NCI-H1417 (cell line): ENCODE measurements around the gene NDST3.

ENCODE experiments used
- DNase-seq, 3 experiments: peaks; one replicate each; lab custom pipeline; 2025; lab: John Stamatoyannopoulos, UW

NDST3 gene

DNA sequence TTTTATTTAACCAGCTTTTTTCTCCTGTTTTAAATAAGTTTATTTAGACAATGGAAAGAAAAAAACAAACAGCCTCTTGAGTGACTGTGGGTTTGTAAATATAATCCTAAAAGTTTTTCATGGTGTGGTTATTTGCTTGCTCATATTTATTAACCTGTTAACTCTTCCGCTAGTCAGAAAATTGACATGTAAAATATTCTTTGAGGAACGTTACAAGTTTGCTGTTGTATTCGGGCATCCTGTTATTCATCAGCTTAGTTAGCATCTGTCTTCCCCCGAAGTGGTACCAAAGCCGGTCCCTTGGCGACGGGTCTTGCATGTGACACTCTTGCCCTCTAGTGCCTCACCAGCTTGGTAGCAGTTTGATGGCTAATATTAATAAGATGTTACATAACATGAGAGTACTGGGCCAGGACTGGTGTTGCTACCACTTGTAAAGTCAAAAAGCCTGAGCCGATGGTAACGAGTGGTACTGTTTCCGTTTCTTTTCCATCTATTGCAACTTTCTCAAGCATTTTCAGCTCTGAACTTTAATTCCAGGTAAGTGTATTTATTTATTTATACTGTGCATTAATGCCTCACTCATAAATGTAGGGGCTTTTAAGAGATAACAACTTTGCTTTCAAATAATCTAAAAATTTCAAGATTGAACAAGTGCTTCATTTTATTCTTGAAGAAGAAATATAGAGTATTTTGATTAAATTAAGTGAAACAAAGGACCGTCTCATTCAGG lies at the start of gene NDST3:
TSS of gene NDST3 (plus strand) at position 434 of the 733 bp plus-strand sequence. CDS start 19,425 bp downstream, outside the sequence.
- peak; percentile 45 to 93 (median 69) for DNase-seq

DNA sequence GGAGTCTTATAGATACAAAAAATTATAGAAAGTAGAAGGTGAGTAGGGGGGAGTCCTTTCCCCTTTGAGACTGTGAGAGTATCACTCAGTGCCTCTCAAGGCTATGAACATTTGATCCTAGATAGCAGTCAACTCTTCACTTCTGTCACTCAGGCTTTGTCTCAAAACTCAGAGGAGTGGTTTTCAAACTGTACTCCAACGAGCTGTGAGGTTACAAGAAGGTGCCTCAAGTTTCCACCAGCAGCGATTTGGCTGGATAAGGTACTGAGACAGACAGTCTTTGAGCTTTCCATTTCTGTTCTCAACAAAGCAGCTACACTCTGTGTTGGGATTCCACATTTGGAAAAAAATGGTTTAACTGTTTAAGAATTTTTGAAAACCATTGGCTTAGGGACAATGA lies 48.0 kb upstream of the NDST3 start:
- no peak for DNase-seq

DNA sequence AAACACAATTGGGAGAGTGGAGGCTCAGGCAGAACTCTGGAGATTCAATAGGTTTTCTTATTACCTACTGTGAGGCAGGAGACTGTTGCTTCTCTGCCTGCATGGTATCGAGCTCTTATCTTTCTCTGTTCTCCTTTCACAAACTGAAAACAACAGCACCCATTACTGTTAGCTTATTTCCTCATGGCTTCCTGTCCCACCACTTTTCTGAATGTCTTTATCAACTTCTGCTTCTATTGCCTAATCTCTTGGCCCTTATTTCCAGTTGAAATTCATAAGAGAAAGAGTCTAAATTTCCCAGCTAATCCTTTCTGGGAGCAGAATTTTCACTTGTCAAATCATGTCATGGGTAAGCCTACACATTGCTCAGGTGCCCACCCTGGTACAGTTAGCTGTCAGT lies 46.8 kb upstream of the NDST3 start:
- DNase-seq, result no peak

DNA sequence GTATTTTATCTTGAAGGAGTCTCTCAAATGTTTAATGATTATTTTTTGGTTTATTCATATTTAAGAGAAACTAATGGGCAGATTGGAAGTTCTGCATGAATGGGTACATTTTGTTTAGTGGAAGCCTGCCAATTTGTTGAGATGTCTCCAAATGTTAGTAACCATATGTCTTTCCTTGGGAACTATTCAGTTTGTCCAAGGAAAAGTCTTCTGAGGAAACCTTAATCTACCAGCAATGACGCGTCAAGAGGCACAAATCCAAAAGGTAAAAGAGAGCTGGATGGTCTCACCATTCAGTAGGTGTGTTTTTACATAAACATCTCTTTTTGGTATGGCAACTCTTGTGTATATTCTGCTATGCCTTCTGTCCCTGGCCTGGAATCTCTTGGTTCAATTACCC lies 37.4 kb upstream of the NDST3 start:
- DNase-seq, result no peak

DNA sequence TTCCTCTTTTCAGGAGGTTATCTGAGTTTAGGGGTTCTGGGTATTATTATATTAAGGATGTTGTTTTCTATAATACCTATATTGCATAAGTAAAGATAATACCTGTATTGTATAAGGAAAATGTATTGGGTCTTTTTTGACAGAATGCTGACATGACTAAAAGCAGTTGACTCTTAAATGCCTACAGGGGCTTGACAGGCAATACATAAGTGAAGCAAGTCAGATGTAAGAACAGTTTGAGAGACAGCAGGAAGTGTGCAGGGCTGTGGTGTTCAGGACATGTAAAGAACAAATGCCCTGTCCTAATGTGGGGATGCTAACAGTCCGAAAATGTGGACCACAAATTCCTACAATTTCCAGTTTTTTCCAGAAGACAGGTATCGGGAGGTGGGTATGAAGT lies 30.2 kb upstream of the NDST3 start:
- no peak for DNase-seq

DNA sequence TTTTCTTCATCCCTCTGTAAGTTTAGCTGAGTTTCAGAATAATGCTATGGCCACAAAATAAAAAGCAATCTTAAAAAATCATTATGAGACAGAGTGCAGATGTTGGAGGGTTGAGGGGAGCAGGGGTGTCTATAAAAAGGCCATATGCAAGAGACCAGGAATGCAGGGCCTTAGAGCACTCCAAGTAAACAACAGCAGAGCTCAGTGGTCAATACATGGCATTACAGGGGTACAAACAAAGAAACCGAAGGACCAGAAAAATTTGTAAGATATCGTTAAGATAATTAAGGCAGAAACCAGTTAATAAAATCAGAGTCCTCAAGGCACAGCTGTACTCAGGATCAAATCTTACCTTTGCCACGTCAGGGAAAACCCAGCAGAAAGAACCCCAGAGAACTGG lies 28.4 kb upstream of the NDST3 start:
- no peak for DNase-seq

DNA sequence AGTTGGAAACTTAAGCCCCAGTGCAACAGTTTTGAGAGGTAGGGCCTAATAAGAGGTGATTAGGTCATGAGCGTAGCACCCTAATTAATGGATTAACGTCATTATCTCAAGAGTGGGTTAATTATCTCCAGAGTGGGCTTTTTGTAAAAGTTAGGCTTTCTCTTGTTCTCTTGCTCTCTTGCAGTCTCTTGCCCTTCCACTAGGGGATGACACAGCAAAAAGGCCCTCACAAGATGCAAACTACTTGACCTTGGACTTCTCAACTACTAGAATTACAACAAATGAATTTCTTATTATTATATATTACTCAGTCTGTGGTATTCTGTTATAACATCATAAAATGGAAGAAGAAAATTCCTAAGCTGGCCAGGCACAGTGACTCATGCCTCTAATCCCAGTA lies 22.1 kb upstream of the NDST3 start:
- no peak for DNase-seq

DNA sequence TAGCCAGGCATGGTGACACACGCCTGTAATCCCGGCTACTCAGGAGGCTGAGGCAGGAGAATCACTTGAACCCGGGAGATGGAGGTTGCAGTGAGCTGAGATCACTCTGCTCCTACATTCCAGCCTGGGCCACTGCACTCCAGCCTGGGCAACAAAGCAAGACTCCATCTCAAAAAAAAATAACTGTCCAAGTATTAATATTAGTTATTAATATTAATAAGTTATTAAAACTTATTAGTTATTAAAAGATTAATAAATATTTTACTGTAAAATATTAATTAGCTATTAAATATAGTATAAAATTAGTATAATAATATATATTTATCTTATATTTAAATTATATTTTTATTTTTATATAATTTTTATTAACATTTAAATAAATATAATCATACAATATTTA lies 19.5 kb upstream of the NDST3 start:
- DNase-seq, result no peak

DNA sequence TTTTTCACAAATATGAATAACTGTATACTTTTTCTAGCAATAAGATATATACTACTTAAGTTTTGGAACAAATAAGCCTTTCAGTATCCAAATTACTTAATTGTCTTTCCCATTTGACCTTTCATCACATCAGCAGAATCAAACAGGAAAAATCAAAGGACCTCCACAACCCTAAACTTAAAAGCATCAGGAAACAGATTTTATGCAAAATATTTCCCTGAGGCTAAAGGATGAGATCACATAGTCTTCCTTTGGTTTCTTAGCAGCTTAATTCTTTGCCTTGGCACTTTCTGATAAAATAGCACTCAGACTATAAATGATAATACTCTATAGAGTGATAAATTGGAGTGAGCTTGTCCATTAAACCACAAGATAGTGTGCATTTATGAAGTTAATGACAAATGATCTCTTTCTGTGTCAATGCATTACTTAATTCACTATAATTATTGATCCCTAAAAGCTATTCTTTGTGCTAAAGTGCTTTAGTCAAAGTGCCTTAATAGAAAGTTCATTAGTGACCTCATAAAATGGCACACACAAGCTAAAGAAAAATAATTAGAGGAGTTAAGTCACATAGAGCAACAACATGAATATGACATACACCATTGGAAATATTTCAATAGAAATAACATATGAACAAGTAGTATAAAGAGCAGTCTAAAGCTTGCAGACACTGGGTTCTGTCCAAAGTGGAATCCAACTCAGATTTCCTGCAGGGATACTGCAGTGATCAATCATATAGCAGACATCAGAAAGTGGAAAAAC lies 15.7 kb upstream of the NDST3 start:
- DNase-seq, result peak in 2 of 3 experiments; percentile 13 to 72

DNA sequence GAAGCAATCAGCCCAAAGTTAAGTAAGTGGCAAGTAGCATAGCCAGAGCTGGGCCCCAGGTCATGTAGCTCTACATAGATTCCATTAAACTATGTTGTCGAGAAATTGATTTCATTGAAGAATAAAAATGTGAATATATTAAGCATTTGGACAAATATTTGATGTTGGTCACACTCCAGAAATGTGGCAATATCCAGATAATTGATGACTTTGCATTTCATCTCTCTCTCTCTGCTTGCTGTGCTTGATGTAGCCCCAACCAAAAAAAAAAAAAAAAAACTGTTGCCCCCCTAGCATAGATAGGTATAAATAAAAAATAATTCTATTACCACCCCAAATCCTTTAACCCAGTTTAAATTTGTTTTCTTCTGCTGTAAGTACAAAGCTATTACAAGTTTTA lies 7.5 kb upstream of the NDST3 start:
- no peak for DNase-seq

DNA sequence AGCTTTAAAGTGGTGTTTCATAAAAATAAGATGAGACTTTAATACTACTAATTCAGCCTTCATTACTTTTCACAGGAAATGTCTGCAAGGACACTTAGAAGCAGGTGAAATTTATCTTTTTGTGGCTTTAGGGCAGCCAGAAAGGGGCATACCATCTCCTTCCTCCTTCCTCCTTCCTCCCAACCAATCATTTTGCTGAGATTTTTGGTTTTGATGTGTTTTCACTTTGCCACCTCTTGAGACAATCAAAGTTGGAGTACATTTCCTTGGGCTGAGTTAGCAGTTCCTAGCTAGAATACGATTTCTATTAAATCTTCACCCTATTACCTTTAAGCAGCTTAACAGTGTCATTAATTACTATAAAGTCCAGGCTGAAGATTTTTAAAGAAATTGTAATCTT lies 5.1 kb upstream of the NDST3 start:
- no peak for DNase-seq

DNA sequence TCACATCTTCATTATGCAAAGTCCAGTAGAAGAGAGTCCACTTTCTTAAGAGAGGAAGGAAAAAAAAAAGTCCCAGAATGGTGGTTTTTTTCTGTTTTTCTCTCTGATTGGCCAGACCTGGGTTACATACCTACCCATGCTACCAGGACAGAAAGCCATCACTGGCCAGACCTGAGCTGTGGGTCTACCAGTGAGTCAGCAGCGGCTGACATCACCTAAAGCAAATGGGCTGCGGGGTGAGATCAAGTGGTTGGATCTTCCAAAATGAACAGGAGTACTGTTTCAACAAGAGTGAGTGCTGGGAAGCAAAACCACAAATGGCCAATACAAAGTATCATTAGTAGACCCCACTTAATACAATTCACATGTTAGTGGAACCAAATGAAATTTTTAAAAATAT lies 1.6 kb upstream of the NDST3 start:
- DNase-seq, result no peak

DNA sequence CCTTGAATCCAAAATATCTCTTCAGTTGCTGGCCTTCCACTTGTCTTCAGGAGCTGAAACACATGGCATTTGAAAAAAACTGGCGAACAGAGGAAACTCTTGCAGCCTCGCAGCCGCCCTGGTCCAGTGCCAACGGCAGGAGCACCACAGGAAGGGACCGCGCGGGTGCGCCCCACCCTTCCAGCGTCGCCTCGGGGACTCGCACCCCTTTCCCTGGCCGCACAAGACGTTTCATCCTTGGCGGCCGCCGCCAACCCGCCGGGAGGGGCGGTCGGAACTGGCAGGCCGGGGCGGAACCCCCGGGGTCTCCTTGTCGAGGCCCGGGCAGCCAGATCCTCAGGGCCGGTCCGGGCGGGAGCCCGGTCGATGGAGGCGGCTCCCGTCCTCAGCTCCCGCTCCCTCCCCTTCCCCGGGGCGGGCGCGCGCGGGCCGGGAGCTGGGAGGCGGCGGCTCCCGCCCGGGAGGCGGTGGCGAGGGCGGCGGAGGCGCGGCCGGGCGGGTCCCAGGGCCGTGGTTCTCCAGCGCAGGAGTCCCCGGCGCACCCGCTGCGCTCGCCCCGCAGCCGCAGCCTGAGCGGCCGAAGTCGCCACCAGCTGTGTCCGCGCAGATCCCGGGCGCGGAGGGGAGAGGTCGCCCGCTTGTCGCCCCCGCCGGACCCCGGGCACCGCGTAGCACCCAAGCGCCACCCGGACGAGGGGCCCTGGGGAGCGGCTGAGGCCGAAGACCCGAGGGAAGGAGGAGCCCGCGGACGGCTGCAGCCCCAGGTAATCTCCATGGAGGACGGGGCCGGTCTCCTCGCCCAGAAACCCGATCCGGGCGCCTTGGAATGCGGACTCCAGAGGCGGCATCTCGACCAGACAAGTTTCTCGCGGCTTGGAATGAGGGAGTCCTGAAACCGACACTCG lies 886 bp upstream of the NDST3 start:
- DNase-seq, result peak in 2 of 3 experiments; percentile 85 to 91

DNA sequence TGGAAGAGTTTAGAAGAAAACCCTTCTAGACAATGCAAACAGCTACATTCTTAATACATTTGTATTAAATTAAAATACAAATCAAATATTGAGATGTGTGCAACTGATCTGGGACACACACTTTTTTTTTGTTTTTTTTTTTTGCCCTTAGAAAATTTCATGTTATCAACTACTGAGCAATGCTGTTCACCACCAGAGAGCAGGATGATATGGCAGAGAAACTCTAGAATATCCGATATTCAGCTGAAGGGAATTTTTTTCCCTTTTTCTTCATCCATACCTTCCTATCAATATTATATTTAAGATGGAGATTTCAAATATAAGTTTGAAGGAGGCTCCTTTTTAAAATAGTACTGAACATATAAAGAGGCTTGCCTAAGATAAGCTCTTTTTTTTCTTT lies 1.0 kb downstream of the NDST3 start:
- no peak for DNase-seq

DNA sequence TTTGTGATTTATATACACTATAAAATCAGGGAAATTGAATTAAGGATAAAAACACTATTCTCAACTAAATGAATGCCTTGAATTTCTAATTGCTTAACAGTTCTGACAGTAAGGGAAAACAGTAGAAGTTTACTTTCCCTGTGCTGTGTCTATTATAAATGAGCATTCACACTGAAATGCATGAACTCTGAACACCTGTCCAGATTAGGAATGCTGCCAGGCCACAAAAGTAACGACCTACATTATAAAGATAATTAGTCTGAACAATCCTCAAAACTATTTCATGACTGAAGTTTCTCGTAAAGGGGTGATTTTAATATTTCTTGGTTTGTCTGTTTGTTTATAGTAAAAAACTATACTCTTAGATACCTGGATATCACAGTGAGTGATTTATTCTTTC lies 2.0 kb downstream of the NDST3 start:
- DNase-seq, result peak in 1 of 3 experiments; percentile 25

DNA sequence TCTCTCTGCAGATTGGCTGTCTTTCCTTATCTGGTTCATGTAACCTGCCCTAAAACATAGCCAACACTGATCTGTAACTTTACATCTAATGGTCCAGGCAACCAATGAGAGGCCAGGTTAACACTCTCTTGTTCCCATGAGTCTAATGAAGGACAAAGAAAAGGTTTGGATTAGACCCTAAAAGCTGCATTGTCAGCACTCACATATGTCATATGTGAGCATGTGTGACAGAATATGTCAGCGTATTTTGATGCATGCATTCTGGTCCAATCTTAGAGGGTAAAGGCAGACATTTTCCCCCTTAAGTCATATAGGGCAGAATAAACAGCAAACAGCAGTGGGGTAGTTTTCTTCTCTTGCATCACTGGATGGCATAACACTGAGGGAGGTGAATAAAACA lies 3.7 kb downstream of the NDST3 start:
- DNase-seq, result no peak

DNA sequence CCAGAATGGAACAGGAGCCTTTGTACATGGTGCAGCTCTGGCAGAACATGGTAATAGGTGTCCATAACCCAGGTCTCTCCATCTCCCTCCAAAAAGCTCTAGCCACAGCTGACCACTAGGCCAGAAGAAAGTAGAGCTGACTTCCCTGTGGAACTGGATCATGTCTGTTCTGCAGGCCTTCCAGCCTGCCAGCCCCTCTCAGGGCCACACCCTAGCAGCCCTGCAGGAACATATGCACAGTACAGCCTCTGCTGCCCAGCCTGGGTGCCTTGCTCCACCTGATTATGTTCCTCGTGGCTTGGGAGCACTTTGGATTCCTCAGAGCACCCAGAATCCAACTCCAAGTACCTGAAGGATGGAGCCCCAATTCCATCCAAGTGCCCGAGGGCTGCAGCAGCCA lies 12.0 kb downstream of the NDST3 start:
- DNase-seq, result no peak

DNA sequence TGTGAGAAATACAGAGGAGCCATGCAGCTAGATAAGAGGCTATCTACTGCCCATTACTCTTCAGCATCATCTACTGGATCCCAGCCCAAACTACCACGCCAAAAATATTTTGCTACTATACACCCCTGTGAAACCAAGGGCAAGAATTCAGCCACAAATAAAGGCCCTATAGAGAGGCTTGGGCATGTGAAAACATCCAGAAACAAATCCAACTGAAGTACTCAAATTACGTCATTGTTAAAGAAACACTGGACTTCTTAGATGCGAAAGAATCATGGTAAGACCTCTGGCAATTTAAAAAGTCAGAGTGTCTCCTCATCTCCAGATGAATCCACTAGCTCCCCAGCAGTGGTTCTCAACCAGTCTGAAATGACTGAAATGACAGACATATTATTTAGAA lies 12.8 kb downstream of the NDST3 start:
- no peak for DNase-seq

DNA sequence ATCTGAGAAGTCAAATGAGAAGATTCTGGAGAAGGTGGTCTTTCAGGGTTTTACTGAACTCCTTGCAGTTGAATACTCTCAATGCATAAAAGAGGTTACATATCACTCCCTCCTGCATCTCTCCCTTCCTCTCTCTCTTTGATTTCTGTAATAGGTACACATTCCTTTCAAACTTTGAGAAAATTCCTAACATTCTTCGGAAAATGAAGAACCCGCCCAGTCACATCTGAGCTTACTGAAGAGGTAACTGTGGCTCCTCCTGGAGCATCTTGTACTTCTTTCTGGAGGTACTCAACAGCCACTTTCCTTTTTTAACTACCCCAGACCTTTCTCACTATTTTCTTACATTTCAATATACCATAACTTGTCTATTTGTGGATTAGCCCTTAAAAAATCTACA lies 24.7 kb downstream of the NDST3 start:
- DNase-seq, result no peak

DNA sequence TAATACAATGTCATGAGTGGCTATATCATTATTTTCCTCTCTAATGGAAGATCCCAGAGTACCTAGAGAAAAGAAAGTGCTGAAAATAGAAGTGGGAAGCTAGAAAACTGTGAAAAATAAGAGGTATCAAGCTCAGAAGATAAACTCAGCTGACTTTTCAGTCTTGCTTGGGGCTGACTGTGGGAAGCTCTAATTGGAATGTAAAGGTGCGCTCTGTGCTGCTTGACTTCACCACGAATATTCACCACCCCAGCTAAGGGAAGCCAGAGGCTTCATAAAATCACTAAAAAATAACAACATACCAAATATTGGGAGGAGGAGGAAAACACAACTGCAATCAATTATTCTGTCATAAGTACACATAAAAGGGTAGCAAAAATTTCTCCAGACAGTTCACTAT lies 25.1 kb downstream of the NDST3 start:
- DNase-seq, result no peak

DNA sequence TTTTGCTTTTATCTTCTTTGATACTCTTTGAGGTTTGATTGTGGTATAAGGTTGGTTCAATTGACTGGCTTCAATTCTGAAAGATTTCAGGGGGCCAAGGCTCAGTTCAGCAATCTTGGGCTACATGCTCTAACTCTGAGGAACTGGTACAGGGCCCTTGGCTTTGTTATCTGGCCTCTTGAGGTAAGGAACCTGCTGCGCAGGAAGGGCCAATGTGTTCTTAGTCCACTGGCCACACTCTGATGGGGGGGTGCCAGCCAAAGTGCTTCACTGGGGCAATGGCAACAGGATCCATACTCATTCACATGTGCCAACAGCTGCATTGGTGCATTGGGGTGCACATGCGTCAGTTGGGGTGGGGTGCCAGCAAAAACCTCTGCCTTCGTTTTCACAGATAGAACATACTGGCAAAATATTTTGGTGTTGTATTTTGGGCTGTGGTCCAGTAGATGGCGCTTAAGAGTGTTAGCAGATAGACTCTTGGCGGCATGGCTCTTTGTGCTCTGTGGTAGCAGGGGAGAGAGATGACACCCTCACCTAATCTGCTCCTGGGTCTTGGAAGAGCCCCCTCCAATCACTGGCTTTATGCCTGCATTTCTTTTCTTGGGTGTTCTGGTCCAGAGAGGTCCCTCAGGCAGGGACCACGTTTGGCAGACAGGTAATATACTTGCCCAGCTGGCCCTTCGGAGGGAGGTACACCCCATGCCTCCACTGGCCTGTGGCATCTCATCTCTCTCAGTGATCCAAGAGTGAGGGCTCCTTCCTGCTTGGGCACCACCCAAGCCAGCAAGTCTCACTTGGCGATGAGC lies 42.9 kb downstream of the NDST3 start:
- no peak for DNase-seq

DNA sequence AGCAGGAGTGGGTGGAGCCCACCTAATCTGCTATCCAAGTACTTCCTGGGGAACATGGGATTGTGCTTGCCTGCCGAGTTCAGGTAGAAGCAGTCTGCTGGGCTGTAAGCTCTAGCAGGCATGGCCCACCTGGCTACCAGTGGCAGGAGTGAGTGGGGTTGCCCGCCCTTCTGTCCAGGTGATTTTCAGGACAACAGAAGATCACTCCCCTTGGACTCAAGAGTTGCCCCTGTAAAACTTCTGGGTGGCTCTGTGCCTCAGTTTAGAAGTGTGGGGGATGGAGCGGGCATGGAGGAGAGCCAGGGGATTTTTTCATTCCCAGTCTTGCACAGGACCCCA lies 43.5 kb downstream of the NDST3 start:
- DNase-seq, result no peak
